Endometrium (tissue), 2 donors: ENCODE data around the gene TAGLN3.
A peak's percentile ranks its signal among the peaks of the same experiment; 100 is the strongest.

Experiments
- FAIRE-seq: peaks from 2 replicates; lab custom pipeline; 2012; peaks lifted over from hg19 to GRCh38; lab: Jason Lieb, UNC
- donor health status: control.
- donor health status: control.

TAGLN3 gene

DNA sequence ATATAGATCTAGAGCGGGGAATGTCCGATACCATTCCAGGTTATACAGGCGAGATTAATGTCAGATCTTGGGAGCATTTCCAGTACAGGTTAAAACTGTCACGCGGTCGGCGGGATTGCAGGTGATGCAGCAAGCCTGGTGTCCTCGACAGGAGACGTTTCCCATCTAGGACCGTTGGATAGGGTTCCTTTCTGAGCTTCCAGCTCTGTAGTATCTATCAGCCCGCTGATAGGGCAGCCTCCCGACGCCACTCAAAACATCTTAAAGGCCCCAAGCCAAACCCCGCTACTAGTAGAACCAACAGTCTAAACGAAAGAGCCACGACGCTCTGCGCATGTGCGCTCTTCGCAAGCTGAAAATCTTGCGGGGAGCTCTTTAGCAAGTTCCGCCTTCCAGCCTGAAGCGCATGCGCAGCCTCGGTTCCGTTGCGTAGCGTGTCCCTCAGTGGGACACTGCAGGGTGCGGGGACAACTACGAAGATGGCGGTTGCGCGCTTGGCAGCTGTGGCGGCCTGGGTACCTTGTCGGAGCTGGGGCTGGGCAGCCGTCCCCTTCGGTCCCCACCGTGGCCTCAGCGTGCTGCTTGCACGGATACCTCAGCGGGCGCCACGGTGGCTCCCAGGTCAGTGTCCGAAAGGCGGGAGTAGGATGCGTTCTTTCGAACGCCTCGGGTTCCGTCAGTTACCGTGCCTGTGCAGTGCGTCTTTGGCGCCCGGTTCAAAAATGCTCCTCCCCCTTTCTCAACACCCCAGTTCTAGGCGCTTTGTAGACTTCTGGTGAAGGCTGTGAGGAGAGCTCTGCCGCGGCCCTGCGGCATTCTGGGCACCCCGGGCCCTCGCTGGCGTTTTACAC lies 19.9 kb upstream of the TAGLN3 start, which contains the start of gene ABHD10:
Gene ABHD10 (plus strand): TSS at position 444 of the 851 bp plus-strand sequence. CDS start 36 bp downstream, at position 480.
- FAIRE-seq: peak; percentile 90

DNA sequence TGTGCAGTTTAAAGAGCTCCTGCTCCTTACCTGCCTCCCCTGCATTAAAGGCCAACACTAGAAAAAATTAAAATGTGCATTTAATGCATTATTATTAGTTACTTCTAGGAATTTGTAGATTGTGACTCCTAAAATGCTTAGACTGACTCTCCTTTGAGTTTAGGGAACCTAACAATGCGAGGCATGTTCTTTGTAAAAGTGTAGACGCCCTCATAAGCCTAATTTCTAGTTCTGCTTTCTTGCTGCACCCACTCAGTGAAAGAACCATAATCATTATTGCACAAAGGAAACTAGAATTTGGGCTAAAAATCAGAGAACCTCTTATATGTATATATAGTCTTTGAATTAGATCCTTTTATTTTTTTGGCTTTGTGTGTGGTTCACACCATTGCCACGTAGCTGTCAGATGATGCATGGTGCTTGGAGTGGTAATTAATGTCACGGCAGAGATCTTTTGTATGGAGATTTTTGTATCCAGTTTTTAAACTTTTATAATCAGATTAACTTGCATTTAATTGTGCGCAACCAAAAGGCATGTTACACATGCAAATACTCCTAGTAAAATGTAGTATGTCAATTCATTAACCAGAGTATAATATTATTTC lies 19.2 kb upstream of the TAGLN3 start:
- FAIRE-seq: no peak

DNA sequence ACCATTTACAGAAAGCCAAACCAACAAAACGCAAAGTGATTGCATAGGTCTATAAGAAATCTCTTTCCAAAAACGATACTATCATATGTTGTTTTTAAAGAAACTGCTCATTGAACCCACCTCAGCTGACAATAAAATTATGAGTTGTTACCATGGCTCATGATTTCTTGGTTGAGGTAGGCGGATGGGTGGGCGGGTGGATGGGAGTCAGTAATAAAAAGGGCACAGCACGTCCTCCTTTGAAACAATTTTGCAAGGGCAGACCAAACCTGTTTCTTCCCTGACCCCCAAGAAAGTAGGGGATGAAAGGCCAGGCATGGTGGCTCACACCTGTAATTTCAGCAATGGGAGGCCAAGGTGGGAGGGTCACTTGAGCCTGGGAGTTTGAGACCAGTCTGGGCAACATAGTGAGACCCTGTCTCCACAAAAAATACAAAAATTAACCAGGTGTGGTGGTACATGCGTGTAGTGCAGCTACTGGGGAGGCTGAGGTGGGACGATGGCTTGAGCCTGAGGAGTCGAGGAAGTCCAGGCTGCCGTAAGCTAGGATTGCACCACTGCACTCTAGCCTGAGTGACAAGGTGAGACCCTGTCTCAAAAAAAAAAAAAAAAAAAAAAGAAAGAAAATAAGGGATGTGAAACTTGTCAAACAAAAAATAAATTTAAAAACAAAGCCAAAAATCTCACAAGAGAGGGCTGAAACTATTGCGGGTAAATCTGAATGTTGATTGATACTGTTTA lies 17.8 kb upstream of the TAGLN3 start:
- no peak for FAIRE-seq

DNA sequence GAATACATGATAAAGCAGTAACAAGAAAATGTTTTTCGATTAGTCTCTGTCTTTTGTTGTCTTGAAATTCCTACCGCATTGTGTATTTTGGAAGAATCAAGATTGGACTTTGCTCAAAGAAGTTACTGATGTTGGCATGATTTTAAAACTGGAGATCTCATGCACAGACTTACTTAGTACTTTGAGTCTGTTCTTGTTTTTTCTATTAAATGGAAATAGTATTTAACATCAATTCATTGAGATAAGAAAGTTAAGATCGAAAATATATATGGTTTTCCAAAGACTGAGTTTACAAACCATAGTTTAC lies 17.3 kb upstream of the TAGLN3 start:
- no peak for FAIRE-seq

DNA sequence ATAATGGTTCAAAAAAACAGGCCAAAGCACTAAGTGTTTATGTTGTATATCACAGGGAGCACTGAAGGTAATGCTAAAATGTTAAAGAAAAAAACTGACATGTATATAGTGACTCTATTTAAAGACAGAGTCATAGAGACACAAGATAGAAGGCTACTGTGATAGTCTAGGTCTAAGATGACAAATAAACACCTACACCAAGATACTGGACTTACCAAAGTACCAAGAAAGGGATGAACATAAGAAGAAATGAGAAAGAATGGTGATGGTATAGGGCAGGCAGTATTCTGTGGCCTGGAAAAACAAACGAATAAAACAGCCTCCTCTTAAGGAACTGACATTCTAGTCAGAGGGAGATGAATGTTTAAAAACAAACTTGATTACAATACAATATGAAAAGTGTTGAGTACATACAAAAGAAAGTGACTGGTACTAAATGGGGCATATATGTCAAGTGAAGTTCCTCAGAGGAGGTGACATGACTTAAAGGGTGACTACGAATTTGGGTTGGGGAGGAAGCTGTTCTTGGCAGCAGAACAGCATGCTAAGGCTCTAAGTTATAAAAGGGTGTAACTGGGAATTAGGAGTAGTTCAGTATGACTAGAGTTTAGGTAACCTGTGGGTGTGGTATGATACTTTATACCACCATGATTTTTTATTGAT lies 14.0 kb upstream of the TAGLN3 start:
- FAIRE-seq: no peak

DNA sequence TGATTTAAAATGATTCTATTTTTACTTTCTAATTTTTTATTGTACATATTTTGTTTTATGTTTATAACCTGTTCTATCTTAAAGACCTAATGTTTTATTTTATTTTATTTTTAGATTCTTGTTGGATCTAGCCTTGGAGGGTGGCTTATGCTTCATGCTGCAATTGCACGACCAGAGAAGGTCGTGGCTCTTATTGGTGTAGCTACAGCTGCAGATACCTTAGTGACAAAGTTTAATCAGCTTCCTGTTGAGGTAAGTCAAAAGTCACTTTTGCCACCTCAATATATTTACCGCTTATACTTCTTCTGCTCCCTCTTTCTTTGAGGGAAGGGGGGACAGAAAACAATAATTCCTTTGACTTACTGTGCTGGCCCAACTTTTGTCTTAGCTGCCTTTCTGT lies 11.9 kb upstream of the TAGLN3 start:
- FAIRE-seq: no peak

DNA sequence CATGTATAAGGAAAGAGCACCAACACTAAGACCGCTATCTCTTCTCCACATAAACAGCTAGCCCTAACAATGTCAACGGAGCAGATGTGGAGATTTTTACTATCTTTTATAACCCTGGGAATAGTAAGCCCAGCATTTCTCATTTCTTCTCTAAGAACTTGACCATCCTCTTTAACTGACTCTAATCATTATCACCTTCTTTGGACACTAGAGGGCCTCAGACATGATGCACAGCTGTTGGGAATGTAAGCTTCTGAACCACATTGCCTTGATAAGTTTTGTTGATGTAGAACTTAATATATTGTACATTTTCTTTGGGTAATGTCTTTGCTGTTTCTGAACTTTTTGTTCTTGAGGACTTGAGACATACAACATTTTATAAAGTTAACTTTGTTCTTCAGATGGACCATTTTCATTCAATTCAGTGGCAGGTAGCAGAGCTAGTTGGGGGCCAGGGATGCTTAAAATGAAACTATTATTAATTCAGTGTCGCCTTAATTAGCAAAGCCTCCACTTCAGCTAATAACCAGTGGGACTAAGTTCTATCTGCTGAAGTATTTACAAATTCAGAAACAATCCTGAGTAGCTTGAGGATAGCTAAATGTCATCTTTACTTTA lies 9.6 kb upstream of the TAGLN3 start:
- FAIRE-seq: peak; percentile 89

DNA sequence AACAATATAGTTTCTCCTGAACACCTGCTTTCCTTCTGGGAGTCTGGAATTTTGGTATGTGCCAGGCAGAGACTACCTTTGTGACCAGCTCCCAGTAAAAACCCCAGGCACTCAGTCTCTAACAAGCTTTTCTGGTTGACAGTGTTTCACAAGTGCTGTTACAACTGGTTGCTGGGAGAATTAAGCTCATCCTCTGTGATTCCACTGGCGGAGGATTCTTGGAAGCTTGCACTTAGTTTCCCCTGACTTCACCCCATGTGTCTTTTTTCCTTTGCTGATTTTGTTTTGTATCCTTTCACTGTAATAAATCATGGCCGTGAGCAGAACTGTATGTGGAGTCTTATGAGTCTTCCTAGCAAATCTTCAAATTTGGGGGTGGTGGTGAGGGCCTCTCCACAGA lies 5.7 kb upstream of the TAGLN3 start:
- FAIRE-seq: no peak

DNA sequence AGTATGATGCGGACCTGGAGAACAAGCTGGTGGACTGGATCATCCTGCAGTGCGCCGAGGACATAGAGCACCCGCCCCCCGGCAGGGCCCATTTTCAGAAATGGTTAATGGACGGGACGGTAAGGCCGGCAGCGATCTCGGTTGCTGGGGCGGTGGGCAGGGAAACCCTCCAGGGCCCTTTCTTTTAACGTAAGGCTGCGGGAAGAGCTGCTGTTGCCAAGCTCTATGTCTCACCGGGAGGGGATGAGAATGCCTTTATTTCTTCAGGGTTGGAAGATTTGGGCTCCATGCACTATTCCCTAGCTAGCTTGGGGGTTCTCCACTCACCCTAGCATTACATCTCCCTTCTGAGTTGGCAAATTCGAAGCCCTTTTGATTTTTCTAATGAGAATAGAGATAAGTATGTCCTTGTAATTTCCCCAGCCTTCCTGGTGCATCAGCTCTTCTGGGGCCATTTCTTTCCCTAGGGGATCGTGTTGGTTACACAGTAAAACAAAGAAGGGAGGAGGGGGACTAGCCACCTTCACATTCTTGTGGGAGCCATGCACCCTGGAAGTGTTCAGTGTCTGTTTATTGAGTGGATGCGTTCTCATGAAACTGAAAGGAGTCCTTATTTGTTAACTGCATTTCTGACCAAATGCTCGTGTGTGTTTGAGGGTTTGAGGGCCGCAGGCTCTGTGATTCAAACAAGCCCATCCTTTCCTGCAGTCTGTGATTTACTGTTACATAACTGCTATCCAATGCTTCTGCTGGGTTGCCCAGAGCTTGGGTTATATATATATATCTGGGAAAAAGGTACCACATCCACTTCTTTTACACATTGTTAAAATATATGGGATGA lies 982 bp downstream of the TAGLN3 start:
- FAIRE-seq: no peak

DNA sequence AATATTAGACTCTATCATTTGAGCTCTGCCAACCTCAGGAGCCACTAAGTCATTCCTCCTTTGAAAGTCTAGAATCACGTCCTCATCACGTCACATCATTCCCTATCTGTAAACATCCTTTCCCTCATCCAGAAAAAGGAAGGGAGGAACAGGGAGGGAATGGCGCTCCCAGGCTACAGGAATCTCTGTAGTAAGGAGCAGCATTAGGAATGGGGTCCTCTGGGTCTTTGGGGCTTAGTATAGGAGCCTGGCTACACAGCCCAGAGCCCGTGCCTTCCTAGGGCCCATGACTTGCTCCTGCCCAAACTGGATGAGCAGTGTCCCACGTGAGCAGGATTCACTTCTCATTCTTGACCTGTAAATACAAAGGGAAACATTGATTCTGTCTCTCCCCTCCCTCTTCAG lies 1.6 kb downstream of the TAGLN3 start:
- FAIRE-seq: no peak

DNA sequence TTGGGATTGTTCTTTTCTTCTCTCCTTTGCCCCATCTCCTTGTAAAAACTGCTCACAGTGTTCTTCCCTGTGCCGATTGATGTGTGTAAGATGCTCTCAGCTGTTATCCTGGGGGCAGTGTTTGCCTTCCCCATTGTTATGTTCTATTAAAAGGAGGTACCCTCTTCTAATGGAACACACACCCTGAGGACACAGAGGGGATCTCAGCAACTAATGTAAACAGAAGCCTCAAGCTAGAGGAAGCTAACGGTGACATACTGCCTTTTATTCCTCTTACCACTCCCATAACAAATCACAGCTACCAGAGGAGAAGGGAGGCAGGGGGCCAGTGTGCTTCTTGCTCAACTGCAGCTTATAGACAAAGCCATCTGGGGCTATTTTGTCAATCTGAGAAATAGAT lies 2.2 kb downstream of the TAGLN3 start:
- FAIRE-seq: no peak

DNA sequence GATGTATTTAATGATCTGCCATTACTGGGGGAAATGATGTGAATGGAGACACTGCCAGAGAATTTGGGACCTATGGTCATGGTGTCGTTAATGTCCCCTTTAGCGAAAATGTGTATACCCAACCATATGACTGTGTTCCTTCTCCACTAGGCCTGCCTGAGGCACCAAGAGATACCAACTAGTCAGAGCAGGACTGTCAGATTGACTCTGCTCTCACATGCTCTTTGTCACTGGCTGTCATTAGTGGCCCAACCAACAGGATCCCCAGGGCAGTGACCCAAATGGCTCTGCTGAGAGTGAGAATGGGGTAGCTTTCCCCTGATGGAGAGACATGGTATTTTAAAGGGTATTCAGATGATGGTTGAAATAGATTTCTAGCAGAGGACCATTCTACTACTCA lies 2.8 kb downstream of the TAGLN3 start:
- FAIRE-seq: no peak

DNA sequence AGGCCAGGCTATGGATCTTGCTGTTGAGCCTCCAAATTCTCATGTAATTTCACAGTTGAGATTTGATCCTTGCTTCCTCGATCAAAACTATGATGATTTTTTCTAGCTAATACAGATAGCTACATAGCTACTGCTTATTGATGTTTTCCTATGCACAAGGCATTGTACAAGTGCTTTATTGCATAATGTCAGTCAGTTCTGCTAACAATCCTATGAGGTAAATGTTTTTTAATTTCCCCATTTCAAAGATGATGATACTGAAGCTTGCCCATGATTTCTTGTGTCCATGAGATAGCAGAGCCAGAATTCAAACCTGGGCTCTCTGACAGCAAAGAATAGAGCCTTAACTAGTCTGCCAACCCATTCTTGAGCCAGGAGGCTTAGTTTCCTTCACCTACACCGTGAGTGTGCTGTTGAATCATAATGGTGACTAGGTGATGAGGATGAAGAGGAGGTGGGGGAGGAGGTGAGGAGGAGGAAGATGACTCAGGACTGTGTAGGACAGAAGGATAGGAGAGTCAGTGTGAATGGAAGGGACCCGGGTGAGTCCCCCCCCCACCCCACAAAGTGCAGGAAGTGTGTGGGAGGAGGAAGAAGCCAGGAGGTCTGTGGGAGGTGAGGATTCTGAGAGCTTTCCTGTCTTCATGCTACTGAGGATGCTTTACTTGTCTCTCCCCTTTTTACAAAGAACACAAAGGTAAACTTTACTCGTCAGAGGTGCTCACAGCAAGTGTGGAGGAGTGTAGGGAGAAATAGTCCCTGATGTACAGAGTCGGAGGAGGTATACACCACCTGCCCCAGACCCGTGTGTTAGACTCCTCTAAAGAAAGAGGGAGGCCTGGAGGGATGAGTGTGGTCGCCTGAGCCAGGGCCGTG lies 3.6 kb downstream of the TAGLN3 start:
- FAIRE-seq: no peak

DNA sequence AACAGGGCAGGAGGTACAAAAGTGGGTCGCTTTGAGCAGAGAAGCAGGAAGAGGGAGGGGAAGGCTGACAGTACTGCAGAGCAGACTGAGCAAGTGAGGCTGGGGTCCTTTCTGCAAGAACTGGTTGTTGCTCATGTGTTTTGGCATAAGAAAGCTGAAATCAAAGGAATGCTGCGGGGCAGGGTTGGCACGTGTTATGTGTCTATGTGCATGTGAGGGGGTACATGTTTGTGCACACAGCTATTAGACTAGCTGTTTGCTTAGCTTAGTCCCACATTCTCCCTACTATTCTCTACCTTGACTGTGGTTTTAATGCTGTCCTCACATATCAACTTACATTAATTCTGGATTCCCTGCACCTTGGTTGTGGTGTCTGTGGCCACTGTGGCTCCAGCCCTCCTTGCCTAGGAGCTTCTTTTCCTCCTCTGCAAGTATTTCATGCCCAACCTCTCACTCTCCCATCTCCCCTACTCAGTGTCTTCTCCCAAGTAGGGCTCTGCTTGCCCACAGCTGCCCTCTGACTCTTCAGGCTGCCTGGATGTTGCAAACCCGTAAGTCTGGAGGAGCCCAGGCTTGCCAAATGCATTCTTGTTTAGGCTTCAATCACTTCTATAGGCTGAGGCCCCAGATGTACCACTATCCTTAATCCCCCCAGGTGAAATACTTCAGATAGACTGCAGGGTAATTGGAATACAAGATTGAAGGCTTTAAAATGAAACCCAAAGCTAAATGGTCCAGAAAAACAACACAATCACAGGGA lies 4.8 kb downstream of the TAGLN3 start:
- FAIRE-seq: no peak

DNA sequence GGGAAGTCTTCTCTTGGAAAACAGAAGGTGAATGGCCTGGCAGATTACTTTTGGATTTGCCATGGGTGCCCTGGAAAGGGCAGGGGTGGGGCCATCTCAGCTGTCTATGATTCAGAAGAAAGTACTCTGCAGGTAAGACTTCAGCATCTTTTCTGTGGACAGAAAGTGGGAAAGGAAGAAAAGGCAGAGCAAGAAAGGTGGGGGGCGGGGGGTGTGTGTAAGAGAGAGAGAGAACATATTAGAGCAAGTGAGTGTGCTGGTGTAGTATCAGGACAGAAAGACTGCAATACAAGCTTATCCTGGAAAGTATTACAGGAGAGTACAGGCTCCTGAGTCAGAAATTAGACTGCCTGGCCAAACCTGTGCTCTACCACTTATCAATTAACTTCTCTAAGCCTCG lies 5.5 kb downstream of the TAGLN3 start:
- FAIRE-seq: no peak

DNA sequence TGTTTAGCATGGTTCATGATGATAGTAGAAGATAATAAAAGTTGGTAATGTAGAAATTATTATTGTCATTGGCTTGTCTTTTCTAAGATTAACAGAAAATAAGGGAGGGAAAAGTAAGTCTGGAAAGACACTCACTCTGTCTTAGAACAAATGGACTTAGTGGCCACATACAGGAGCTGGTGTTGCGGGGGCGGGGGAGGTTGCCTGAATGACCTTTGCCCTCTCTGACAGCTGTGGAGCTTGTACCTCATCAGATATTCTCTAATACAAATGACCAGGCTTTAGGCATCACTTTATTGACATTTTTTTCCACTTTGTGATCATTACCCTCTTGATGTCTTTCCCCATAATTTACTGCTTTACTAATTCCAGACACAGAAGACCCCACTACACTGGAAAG lies 5.9 kb downstream of the TAGLN3 start:
- FAIRE-seq: no peak

DNA sequence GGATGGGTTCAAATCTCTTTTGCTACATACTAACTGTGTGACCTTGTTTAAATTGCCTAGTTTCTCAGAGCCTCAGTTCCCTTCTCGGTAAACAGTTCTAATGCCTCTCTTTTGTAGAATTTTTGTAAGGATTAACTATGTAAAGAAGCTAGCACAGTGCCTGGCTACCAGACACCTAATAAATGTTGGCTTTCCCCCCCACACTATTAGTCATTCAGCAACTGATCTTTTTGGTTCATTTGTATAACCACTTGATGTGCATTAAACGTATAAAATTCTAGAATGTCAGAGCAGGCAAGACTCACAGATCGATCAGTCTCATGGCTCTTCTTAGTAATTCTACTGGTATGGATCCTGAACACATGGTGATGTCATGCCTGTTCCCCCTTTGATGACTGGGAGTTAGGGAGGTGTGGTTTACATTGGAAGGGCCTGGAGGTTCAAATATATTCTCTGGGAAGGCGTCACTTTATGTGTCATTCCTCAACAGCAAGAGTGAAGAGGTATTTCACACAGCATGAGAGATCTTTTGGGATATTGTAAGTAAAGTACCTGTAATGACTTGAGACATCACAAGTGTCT lies 6.5 kb downstream of the TAGLN3 start:
- FAIRE-seq: no peak

DNA sequence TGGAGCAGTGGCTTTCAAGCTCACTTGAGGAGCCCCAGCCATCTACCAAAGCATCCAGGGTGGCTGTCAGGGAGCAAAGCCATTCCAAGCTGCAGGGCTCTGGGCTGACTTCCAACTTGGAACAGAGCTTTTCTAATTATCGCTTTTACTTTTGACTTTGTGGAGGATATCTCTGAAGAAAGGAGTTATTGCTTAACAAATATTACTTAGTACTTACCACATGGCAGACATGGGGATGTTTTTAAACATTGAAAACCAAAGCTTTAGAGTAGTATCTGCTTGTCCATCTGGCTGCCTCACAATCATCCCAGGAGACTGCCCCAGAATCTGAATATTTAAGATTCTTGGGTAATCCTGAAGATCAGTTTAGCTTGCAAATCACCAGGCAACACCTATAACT lies 8.9 kb downstream of the TAGLN3 start:
- no peak for FAIRE-seq

DNA sequence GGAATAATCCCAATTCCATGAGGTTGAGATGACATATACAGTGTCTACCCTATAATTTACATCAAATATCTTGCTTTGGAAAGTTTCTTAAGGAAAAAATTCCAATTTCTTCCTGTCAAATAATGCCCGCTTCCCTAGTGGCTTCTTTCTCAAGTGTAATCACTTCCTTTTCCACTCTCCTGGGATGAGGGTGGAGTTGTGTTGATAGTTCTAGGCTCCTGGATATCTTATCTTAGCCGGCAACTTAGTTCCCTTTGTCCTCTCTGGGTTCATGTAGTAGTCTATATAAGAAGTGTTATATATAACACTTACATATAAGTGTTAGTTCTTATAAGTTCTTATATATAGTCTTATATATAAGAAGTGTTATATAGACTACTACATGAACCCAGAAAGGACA lies 10.9 kb downstream of the TAGLN3 start:
- no peak for FAIRE-seq
